H1 (cell line): ENCODE data around the gene RHOH. TPM values are rescaled to one million over a fixed set of nuclear protein-coding genes. Genes with fewer than 3 reads are reported as not detected.
"Not testable (repeated sequence)": the region's sequence is repeated elsewhere in the genome, so short reads cannot be mapped to it uniquely, and the experiment has no call there.

ENCODE experiments used
- CTCF ChIA-PET: fragments of 300-600 bp; sonication (Branson Sonifier 250); formaldehyde crosslinking; loops from one replicate; lab custom pipeline; 2021; ENCODE audit not compliant: partially characterized antibody; lab: Charles Lee
- POLR2A ChIA-PET: fragments of 300-600 bp; sonication (Branson Sonifier 250); formaldehyde crosslinking; loops from one replicate; lab custom pipeline; 2021; ENCODE audit warnings: inconsistent platforms; ENCODE audit not compliant: partially characterized antibody; lab: Charles Lee
- DNase-seq, 2 experiments: peaks; one replicate each; pipeline versions ENCODE4 v3.0.0 to v3.0.0-alpha.2; 2010 to 2022; ENCODE audit warnings: low spot score in 2 of 2, low read depth in 1 of 2, mixed read lengths in 1 of 2
- FAIRE-seq: peaks from 2 replicates; lab custom pipeline; 2011; peaks lifted over from hg19 to GRCh38; lab: Jason Lieb, UNC
- H2AFZ ChIP-seq: 2 replicates; pipeline ENCODE4 v1.8.1; 2012; ENCODE audit warnings: low read length, inconsistent platforms
- H2AK5ac ChIP-seq: 2 replicates; pipeline ENCODE4 v1.6.1; 2013; ENCODE audit warnings: low read depth, low read length
- H2BK120ac ChIP-seq: replicated peaks from 2 replicates; pipeline ENCODE3; 2013; ENCODE audit warnings: low read depth, low read length, inconsistent platforms
- H2BK12ac ChIP-seq: 2 replicates; pipeline ENCODE4 v1.6.1; 2013; ENCODE audit warnings: low read depth, low read length
- H2BK15ac ChIP-seq: 2 replicates; pipeline ENCODE4 v1.6.1; 2013; ENCODE audit warnings: low read length
- H2BK20ac ChIP-seq: 2 replicates; pipeline ENCODE4 v1.6.1; 2013; ENCODE audit warnings: low read length
- H2BK5ac ChIP-seq: 2 replicates; pipeline ENCODE4 v1.6.1; 2013; ENCODE audit warnings: low read depth, low read length
- H3K14ac ChIP-seq: 2 replicates; pipeline ENCODE4 v1.6.1; 2013; ENCODE audit warnings: inconsistent platforms; ENCODE audit not compliant: insufficient read length
- H3K18ac ChIP-seq: 2 replicates; pipeline ENCODE4 v1.6.1; 2013; ENCODE audit warnings: low read length; ENCODE audit errors: extremely low read depth
- H3K23ac ChIP-seq: 2 replicates; pipeline ENCODE4 v1.6.1; 2013; ENCODE audit warnings: inconsistent platforms; ENCODE audit not compliant: insufficient read length
- H3K23me2 ChIP-seq: 2 replicates; pipeline ENCODE4 v1.6.1; 2013; ENCODE audit warnings: low read depth, low read length
- H3K27ac ChIP-seq: 2 replicates; pipeline ENCODE4 v1.6.1; 2011; ENCODE audit warnings: low read depth, low read length, inconsistent platforms
- H3K27me3 ChIP-seq, 4 experiments: replicated peaks in 1 of 4; 1 replicate in 1 of 4; 2 replicates in 3 of 4; pipeline versions ENCODE4 v1.6.1 to v1.8.1; 2011 to 2013; ENCODE audit warnings: low read length in 3 of 4, mild to moderate bottlenecking in 3 of 4, inconsistent platforms in 2 of 4, mixed read lengths in 2 of 4, moderate library complexity in 1 of 4; ENCODE audit not compliant: control insufficient read depth in 3 of 4, insufficient read depth in 3 of 4; ENCODE audit errors: extremely low read depth in 1 of 4
- H3K36me3 ChIP-seq, 4 experiments: 2 replicates each; pipeline versions ENCODE4 v1.6.1 to v1.8.1; 2011 to 2013; ENCODE audit warnings: mild to moderate bottlenecking in 4 of 4, low read length in 3 of 4, moderate library complexity in 2 of 4, control low read depth in 1 of 4, inconsistent platforms in 1 of 4; ENCODE audit not compliant: insufficient read depth in 4 of 4, control insufficient read depth in 2 of 4
- H3K4ac ChIP-seq: replicated peaks from 2 replicates; pipeline ENCODE3; 2013; ENCODE audit warnings: low read length, low read depth, mixed read lengths, inconsistent platforms; ENCODE audit not compliant: insufficient read length
- H3K4me1 ChIP-seq, 4 experiments: replicated peaks in 1 of 4; 1 replicate in 1 of 4; 2 replicates in 3 of 4; pipeline versions ENCODE4 v1.6.1 to v1.8.1; 2011 to 2013; ENCODE audit warnings: low read length in 3 of 4, inconsistent platforms in 2 of 4, mixed read lengths in 1 of 4; ENCODE audit not compliant: insufficient read depth in 4 of 4, control insufficient read depth in 3 of 4
- H3K4me2 ChIP-seq, 2 experiments: 2 replicates each; pipeline versions ENCODE4 v1.6.1 to v1.8.1; 2011 to 2013; ENCODE audit warnings: low read depth in 2 of 2, low read length in 2 of 2, control low read depth in 1 of 2, inconsistent platforms in 1 of 2, mild to moderate bottlenecking in 1 of 2; ENCODE audit not compliant: insufficient read depth in 1 of 2
- H3K4me3 ChIP-seq, 4 experiments: fragments of 200-600, 300-600 bp in 1 of 4; sonication (generic), shearing (Covaris generic), sonication (Bioruptor Twin) in 1 of 4; 2 replicates each; pipeline versions ENCODE4 v1.5.1 to v1.8.1; 2011 to 2016; ENCODE audit warnings: low read length in 4 of 4, low read depth in 3 of 4, control low read depth in 2 of 4, inconsistent platforms in 2 of 4, mild to moderate bottlenecking in 2 of 4, mixed read lengths in 1 of 4, moderate library complexity in 1 of 4; ENCODE audit not compliant: insufficient read depth in 2 of 4; ENCODE audit errors: extremely low read depth in 1 of 4
- H3K56ac ChIP-seq: replicated peaks from 2 replicates; pipeline ENCODE3; 2013; ENCODE audit warnings: low read depth, mild to moderate bottlenecking, mixed read lengths, low read length, inconsistent platforms; ENCODE audit not compliant: insufficient read length
- H3K79me1 ChIP-seq: 2 replicates; pipeline ENCODE4 v1.6.1; 2013; ENCODE audit warnings: low read depth, low read length, control low read depth
- H3K79me2 ChIP-seq, 2 experiments: 2 replicates each; pipeline versions ENCODE4 v1.6.1 to v1.8.1; 2012 to 2013; ENCODE audit warnings: low read length in 2 of 2, mild to moderate bottlenecking in 2 of 2, inconsistent platforms in 1 of 2; ENCODE audit not compliant: insufficient read depth in 2 of 2, control insufficient read depth in 1 of 2
- H3K9ac ChIP-seq, 4 experiments: replicated peaks in 1 of 4; 1 replicate in 1 of 4; 2 replicates in 3 of 4; pipeline versions ENCODE4 v1.6.1 to v1.8.1; 2011 to 2013; ENCODE audit warnings: low read depth in 3 of 4, low read length in 3 of 4, control low read depth in 2 of 4, mild to moderate bottlenecking in 2 of 4, moderate library complexity in 2 of 4, inconsistent platforms in 1 of 4; ENCODE audit errors: extremely low read depth in 1 of 4
- H3K9me3 ChIP-seq, 2 experiments: 2 replicates each; pipeline versions ENCODE4 v1.6.1 to v1.8.1; 2012 to 2013; ENCODE audit warnings: mild to moderate bottlenecking in 2 of 2, moderate library complexity in 2 of 2, control low read depth in 1 of 2, inconsistent platforms in 1 of 2, low read depth in 1 of 2, low read length in 1 of 2, mixed read lengths in 1 of 2; ENCODE audit not compliant: insufficient read depth in 2 of 2
- H4K20me1 ChIP-seq, 2 experiments: replicated peaks in 1 of 2; 2 replicates each; pipeline versions ENCODE3 to v1.8.1; 2011 to 2013; ENCODE audit warnings: inconsistent platforms in 2 of 2, low read length in 2 of 2, mild to moderate bottlenecking in 1 of 2; ENCODE audit not compliant: insufficient read depth in 2 of 2, control insufficient read depth in 1 of 2
- H4K5ac ChIP-seq: 2 replicates; pipeline ENCODE4 v1.6.1; 2013; ENCODE audit warnings: low read length, low read depth, mixed read lengths, inconsistent platforms; ENCODE audit not compliant: insufficient read length
- H4K8ac ChIP-seq: 2 replicates; pipeline ENCODE4 v1.8.0; 2013; ENCODE audit warnings: mild to moderate bottlenecking, moderate library complexity, low read length, inconsistent platforms; ENCODE audit not compliant: insufficient read depth; ENCODE audit errors: extremely low read depth
- H4K91ac ChIP-seq: replicated peaks from 2 replicates; pipeline ENCODE3; 2013; ENCODE audit warnings: low read length, mixed read lengths, inconsistent platforms; ENCODE audit not compliant: insufficient read length
- WGBS, 2 experiments: shearing (Covaris generic) in 1 of 2; methylation state at CpG; one replicate each; pipeline versions ENCODE4 v1.1.6 to v1.1.7; 2013 to 2015; ENCODE audit warnings: low lambda C conversion rate in 2 of 2, mixed read lengths in 2 of 2, inconsistent platforms in 1 of 2, low coverage in 1 of 2, missing lambda C conversion rate in 1 of 2; ENCODE audit not compliant: insufficient replicate concordance in 2 of 2, insufficient coverage in 1 of 2, insufficient read length in 1 of 2; ENCODE audit errors: extremely low coverage in 1 of 2, missing lambda C conversion rate in 1 of 2; 5-methylcytosine and 5-hydroxymethylcytosine counted together
- polyA plus RNA-seq, 7 experiments: library from polyadenylated mRNA; depleted of rRNA in 3 of 7; stranded (reverse) in 5 of 7; unstranded in 2 of 7; fragments of >200 nt in 5 of 7; fragments of 200-250 nt in 2 of 7; gene quantifications; 1 replicate in 5 of 7; 2 replicates in 1 of 7; 4 replicates in 1 of 7; pipeline versions ENCODE4 v1.2.1 to v1.2.3, GENCODE V29; 2011 to 2013; ENCODE audit warnings: missing spikeins in 2 of 7, mixed read lengths in 2 of 7
- total RNA-seq: library from RNA; stranded (reverse); fragmentation: NEBNext Ultra II Directional; extraction: Animal tissue kit (Norgen Biotek cat#: 25700); gene quantifications from 2 replicates; pipeline ENCODE4 v1.2.1, GENCODE V29; 2021

The RHOH gene
- total and polyA plus RNA-seq, 2 of the 8 experiments (the other 6 are each of a cell fraction or from before 2014, with no cell fraction given), result 5.9 to 6.9 TPM

DNA sequence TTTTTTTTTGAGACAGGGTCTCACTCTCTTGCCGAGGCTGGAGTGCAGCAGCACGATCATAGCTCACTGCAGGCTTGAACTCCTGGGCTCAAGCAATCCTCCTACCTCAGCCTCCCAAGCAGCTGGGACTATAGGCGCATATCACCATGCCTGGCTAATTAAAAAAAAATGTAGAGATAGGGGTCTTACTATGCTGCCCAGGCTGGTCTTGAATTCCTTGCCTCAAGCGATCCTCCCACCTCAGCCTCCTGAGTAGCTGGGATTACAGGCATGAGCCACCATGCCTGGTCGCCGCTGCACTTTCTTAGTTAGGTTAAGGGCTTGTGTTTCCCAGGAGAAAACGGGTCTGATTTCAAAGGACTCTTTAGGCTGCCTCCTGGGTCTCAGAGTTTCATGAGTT, 86.0 kb downstream of the RHOH start:
- 90% methylated on average over 5 of the region's 7 CpGs; no CpG with 5 or more reads in 1 of the 2 experiments for WGBS, 2 experiments

More for the DNA sequence above, 86.0 kb downstream of the RHOH start:
- not testable (repeated sequence) for H3K18ac ChIP-seq, H3K14ac ChIP-seq, H3K23ac ChIP-seq, H3K79me2 ChIP-seq, H3K79me1 ChIP-seq, H3K4ac ChIP-seq, H2BK20ac ChIP-seq, H2BK12ac ChIP-seq, H3K4me1 ChIP-seq, H4K20me1 ChIP-seq, H4K5ac ChIP-seq, DNase-seq, H2BK15ac ChIP-seq, H3K36me3 ChIP-seq, H3K4me3 ChIP-seq, H3K4me2 ChIP-seq, H2BK5ac ChIP-seq, H2AK5ac ChIP-seq, H3K27me3 ChIP-seq, H3K27ac ChIP-seq, H4K91ac ChIP-seq, H3K56ac ChIP-seq, H2AFZ ChIP-seq, H3K9me3 ChIP-seq, H2BK120ac ChIP-seq, H3K23me2 ChIP-seq, H3K9ac ChIP-seq, FAIRE-seq, H4K8ac ChIP-seq
- CTCF ChIA-PET, result interaction anchor here (1.2 to 2.7 kb wide), 3 partner anchors 10 to 31 kb away, joined by 3 to 9 read pairs (median 5); no protein-coding TSS in a partner anchor
- POLR2A ChIA-PET, result interaction anchor here (0.6 kb wide), 1 partner anchor 22 kb away, joined by 4 read pairs; no protein-coding TSS in a partner anchor
